Stimulated activated CD4-positive, alpha-beta T cell treated with anti-CD3 and anti-CD28 coated beads, Interleukin-4, amount 100 ng/mL, for 48 hours (primary cell): ENCODE measurements around the gene NUS1.
"Not testable (repeated sequence)": the region's sequence is repeated elsewhere in the genome, so short reads cannot be mapped to it uniquely, and the experiment has no call there.

Experiments
- DNase-seq, 2 donors: peaks; one replicate each; pipeline ENCODE4 v3.0.0-alpha.2; 2020; ENCODE audit warnings: low read depth in 2 of 2

NUS1 gene

GRCh38 chr6:117711369-117711768 is 36.1 kb downstream of the NUS1 start:
- DNase-seq = no peak

DNA sequence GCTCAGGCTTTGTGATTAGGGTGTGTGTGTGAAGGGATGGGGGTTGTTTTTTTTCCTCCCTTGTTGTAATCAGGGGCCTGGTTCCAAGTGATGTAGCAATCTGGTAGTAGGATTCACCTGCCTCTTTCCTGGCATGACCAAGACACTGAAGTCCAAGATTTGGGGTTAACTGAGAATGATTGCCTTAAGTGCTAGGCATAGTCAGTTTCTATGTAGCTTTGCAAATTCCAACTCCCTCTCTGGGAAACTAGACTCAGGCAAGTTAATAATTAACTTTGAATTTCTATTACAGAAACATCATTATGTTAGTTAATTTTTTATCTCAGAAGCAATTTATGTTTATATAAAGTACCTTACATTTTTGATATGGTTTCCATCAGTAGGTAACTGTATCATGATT is 43.6 kb downstream of the NUS1 start:
- DNase-seq = no peak

GRCh38 chr6:117721520-117721919 is 46.3 kb downstream of the NUS1 start:
- DNase-seq = not testable (repeated sequence)

DNA sequence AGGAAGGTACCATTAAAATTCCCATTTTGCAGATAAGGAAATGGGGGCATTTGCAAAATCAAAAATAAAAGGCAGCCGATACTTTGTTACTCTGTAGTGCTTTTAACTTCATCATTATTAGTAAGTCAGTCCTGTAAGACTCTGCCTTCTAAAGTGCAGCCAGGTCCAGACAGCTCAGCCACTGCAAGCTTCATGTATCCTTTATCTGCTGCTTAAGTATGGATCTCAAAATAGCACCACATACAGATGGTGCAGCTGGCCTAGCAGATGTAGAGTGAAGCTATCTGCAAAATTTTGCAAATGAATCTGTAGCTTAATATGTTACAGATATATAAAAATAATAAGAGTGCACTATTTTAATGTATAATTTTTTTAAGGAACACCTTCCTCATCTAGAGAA is 53.4 kb downstream of the NUS1 start:
- no peak for DNase-seq

DNA sequence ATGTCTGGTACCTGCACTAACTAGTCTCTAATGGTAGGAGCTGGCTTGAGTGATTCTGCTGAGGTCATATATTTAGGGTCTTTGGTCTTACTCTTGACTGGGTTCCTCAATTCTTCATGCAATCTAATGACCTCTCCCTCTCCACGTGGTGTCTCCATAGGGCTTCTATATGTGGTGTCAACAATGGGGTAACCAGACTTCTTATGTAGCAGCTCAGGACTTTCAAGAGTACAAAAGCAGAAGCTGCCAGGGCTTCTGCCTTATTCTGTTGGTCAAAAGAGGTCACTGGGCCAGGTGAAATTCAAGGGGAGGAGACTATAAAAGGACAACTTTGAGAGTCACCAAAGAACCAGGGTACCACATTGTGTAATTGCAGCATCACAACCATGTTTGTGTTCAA is 54.3 kb downstream of the NUS1 start:
- no peak for DNase-seq

GRCh38 chr6:117733341-117733740 is 58.1 kb downstream of the NUS1 start:
- DNase-seq = no peak

- no peak for DNase-seq
Measured at GRCh38 chr6:117739869-117740268, 64.6 kb downstream of the NUS1 start.

DNA sequence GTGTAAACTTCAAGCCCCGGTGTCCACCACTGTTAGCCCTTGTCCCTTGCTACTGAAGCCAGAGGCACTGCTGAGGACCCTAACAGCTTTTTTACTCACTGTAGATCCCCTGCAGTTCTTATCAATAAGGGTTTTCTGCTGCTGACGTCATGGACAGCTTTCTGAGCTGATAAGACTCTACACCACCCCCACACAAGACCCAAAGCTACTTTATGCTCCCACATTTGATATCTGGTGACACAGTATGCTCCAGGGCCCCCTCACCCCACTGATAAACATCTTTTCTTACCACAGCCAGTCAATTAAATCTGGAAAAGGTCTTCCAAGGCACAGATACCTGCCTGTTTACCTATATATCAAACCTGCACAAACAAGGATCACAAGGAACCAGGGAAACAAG is 65.3 kb downstream of the NUS1 start:
- DNase-seq = no peak

- DNase-seq = not testable (repeated sequence)
Measured at GRCh38 chr6:117750675-117751074, 75.4 kb downstream of the NUS1 start.
